DMS114 treated with DMSO at 0.1 percent for 48 hours (cell line): ENCODE measurements around the gene KLRC1.
"Not testable (repeated sequence)": the region's sequence is repeated elsewhere in the genome, so short reads cannot be mapped to it uniquely, and the experiment has no call there.

Experiments
- DNase-seq: peaks from one replicate; lab custom pipeline; 2025; ENCODE audit not compliant: unreplicated experiment; lab: John Stamatoyannopoulos, UW

KLRC1 gene

GRCh38 chr12:10453156-10453555 is at the start of gene KLRC1:
TSS of gene KLRC1 (minus strand) at chr12:10453377. CDS start at chr12:10451156, 2,221 bp downstream.
- no peak for DNase-seq

GRCh38 chr12:10501030-10501429 is 47.9 kb upstream of the KLRC1 start:
- no peak for DNase-seq

- no peak for DNase-seq
Measured at GRCh38 chr12:10498042-10498441, 44.9 kb upstream of the KLRC1 start.

- no peak for DNase-seq
Measured at GRCh38 chr12:10497602-10498001, 44.4 kb upstream of the KLRC1 start.

- no peak for DNase-seq
Measured at GRCh38 chr12:10491766-10492165, 38.6 kb upstream of the KLRC1 start.

- DNase-seq = not testable (repeated sequence)
Measured at GRCh38 chr12:10487328-10487727, 34.2 kb upstream of the KLRC1 start.

GRCh38 chr12:10481901-10482300 is 28.7 kb upstream of the KLRC1 start:
- not testable (repeated sequence) for DNase-seq

- DNase-seq = not testable (repeated sequence)
Measured at GRCh38 chr12:10472808-10473207, 19.6 kb upstream of the KLRC1 start.

GRCh38 chr12:10469701-10470100 is 16.5 kb upstream of the KLRC1 start:
- DNase-seq = no peak

- DNase-seq = no peak
Measured at GRCh38 chr12:10466311-10466710, 13.1 kb upstream of the KLRC1 start.

GRCh38 chr12:10457760-10458159 is 4.6 kb upstream of the KLRC1 start:
- no peak for DNase-seq

- no peak for DNase-seq
Measured at GRCh38 chr12:10456856-10457255, 3.7 kb upstream of the KLRC1 start.

- DNase-seq = no peak
Measured at GRCh38 chr12:10455766-10456165, 2.6 kb upstream of the KLRC1 start.

- no peak for DNase-seq
Measured at GRCh38 chr12:10454531-10454930, 1.4 kb upstream of the KLRC1 start.

GRCh38 chr12:10448236-10448635 is 4.9 kb downstream of the KLRC1 start:
- no peak for DNase-seq

GRCh38 chr12:10446052-10446451 is 7.1 kb downstream of the KLRC1 start:
- not testable (repeated sequence) for DNase-seq

GRCh38 chr12:10441144-10441543 is 12.0 kb downstream of the KLRC1 start:
- DNase-seq = not testable (repeated sequence)

GRCh38 chr12:10439608-10440274 is 13.4 kb downstream of the KLRC1 start:
- DNase-seq = not testable (repeated sequence)

GRCh38 chr12:10437601-10438000 is 15.6 kb downstream of the KLRC1 start:
- DNase-seq = not testable (repeated sequence)

- DNase-seq = not testable (repeated sequence)
Measured at GRCh38 chr12:10435816-10436215, 17.4 kb downstream of the KLRC1 start, which contains the start of gene KLRC2. TSS of gene KLRC2 (minus strand) at chr12:10436010. CDS start at chr12:10435986, 24 bp downstream.

GRCh38 chr12:10430623-10431022 is 22.6 kb downstream of the KLRC1 start:
- DNase-seq = not testable (repeated sequence)

- not testable (repeated sequence) for DNase-seq
Measured at GRCh38 chr12:10425938-10426337, 27.2 kb downstream of the KLRC1 start.
